Calu3 (cell line): ENCODE data around the gene SAFB. TPM values are rescaled to one million over a fixed set of nuclear protein-coding genes. Genes with fewer than 3 reads are reported as not detected.

ENCODE experiments used
- Bru-seq: library from RNA; stranded (reverse); fragments of 400-500 nt; gene quantifications from one replicate; lab custom pipeline; 2021; lab: Mats Ljungman, UMichigan
- BruChase-seq, 2 experiments: library from RNA; stranded (reverse); fragments of 400-500 nt; gene quantifications; one replicate each; lab custom pipeline; 2021; lab: Mats Ljungman, UMichigan
- BruUV-seq: library from RNA; stranded (reverse); fragments of 400-500 nt; replicated peaks from 2 replicates; lab custom pipeline; 2021; lab: Mats Ljungman, UMichigan
- CTCF ChIA-PET: fragments of 300-600 bp; sonication (Branson Sonifier 250); formaldehyde crosslinking; loops from one replicate; lab custom pipeline; 2022; ENCODE audit warnings: antibody characterized with exemption; lab: Charles Lee
- DNase-seq: peaks from one replicate; pipeline ENCODE4 v3.0.0; 2022
- H3K27ac Mint-ChIP-seq: one replicate; pipeline ENCODE4 v1.8.0; 2022; ENCODE audit warnings: mixed read lengths; ENCODE audit not compliant: unreplicated experiment
- H3K27me3 Mint-ChIP-seq: one replicate; pipeline ENCODE4 v1.8.0; 2022; ENCODE audit warnings: mixed read lengths; ENCODE audit not compliant: unreplicated experiment
- H3K36me3 Mint-ChIP-seq: one replicate; pipeline ENCODE4 v1.8.0; 2022; ENCODE audit warnings: mild to moderate bottlenecking, moderate library complexity, mixed read lengths; ENCODE audit not compliant: insufficient read depth, unreplicated experiment
- H3K4me1 Mint-ChIP-seq: one replicate; pipeline ENCODE4 v1.8.0; 2022; ENCODE audit warnings: mild to moderate bottlenecking, low read depth, mixed read lengths; ENCODE audit not compliant: unreplicated experiment
- H3K4me3 Mint-ChIP-seq: one replicate; pipeline ENCODE4 v1.8.0; 2022; ENCODE audit warnings: mild to moderate bottlenecking, low read depth, moderate library complexity, mixed read lengths; ENCODE audit not compliant: unreplicated experiment
- H3K9me3 Mint-ChIP-seq: one replicate; pipeline ENCODE4 v1.8.0; 2022; ENCODE audit warnings: low read depth, mixed read lengths; ENCODE audit not compliant: unreplicated experiment
- intact Hi-C: fragments of 100-400 bp; cut with micrococcal nuclease; formaldehyde crosslinking; loops from one replicate; pipeline ENCODE4 v1.10.0; 2022; ENCODE audit not compliant: unreplicated experiment
- long read RNA-seq: library from polyadenylated mRNA; stranded (forward); transcript quantifications from one replicate; pipeline ENCODE4 v2.0.0, GENCODE V29; 2022
- total RNA-seq: library from RNA; stranded (reverse); gene quantifications from 2 replicates; pipeline ENCODE4 v1.2.3, GENCODE V29; 2022
- TF ChIP-seq, protein P1 (sequence below): fragments of 200-600 bp; IDR thresholded peaks from one replicate; pipeline ENCODE4 v1.8.0; 2022; ENCODE audit warnings: antibody characterized with exemption; ENCODE audit not compliant: unreplicated experiment

Gene SAFB
- 87.3 and 88.0 TPM in 2 replicates for total RNA-seq
- Bru-seq, nascent RNA: percentile 85 among the genes with signal in this experiment
- BruChase-seq, experiment 1, labeled RNA remaining after a 6-hour chase: percentile 86 among the genes with signal in this experiment
- BruChase-seq, experiment 2, labeled RNA remaining after a 2-hour chase: percentile 82 among the genes with signal in this experiment
- long read RNA-seq, transcript SAFB-205 (21 exons, 2,842 nt): minor isoform, 34 of 132 reads
- long read RNA-seq, transcript SAFB-201 (21 exons, 3,042 nt): minor isoform, 12 of 132 reads
- long read RNA-seq, transcript SAFB-211 (21 exons, 3,014 nt): major isoform, 43 of 132 reads
- long read RNA-seq, partial matches to known transcripts: 9 of 132 reads
- long read RNA-seq, other reads (novel, unspliced or antisense): 34 of 132 reads

DNA sequence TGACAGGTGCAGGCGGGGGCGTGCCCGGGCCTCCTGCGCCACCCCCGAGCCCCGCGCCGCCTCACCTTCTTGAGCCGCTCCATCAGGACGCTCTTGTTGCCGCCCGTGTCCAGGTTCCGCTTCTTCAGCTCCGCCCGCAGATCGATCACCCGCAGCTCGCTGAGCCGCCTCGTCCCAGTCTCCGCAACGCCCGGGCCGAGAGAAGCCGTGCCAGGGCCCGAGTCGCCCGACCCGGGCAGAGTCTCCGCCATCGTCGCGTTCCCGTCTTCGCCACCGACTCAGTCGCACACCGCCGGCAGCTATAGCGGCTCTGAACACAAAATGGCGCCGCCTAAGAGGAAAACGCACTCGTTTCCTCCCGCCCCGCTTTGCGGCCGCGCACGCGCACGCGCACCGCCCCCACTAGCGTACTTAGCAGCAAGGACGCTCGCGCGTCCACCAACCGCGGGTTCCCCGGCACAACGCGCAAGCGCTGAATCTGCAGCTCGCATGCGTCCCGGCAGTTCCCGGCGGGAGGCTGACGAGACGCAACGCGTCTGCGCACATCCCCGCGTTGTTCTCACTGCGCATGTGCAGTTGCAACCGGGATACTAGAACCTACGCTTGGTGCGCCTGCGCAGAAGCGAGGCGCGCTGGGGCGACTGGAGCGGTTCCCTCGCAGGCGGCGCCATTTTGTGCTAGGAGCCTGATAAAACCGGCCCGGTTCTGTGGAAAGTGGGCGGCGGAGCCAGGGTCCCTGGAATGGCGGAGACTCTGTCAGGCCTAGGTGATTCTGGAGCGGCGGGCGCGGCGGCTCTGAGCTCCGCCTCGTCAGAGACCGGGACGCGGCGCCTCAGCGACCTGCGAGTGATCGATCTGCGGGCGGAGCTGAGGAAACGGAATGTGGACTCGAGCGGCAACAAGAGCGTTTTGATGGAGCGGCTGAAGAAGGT, at the start of gene SAFB, which contains the start of gene SAFB2:
Gene SAFB, plus strand, starts transcription at position 619 of the 932 bp plus-strand sequence. Its CDS starts 123 bp downstream, at position 742.
Gene SAFB2, minus strand, starts transcription at position 312 of the 932 bp plus-strand sequence. Its CDS starts 61 bp downstream, at position 251.
- peak within 1 kb of the TSS; percentile 100 for H3K27ac Mint-ChIP-seq
- intact Hi-C loops: no loop called here
- CTCF ChIA-PET: interaction anchor here (0.6 kb wide), 1 partner anchor 1175 kb away, joined by 6 read pairs; no protein-coding TSS in a partner anchor
- BruUV-seq: no TSS peak
- no peaks in the 10 kb centered on the region for H3K9me3 Mint-ChIP-seq
- no peaks in the 10 kb centered on the region for H3K27me3 Mint-ChIP-seq
- H3K4me3 Mint-ChIP-seq: peak within 1 kb of the TSS; percentile 99
- peaks cover 30% of the 10 kb centered on the region for H3K4me1 Mint-ChIP-seq
- TF ChIP-seq, protein P1, sequence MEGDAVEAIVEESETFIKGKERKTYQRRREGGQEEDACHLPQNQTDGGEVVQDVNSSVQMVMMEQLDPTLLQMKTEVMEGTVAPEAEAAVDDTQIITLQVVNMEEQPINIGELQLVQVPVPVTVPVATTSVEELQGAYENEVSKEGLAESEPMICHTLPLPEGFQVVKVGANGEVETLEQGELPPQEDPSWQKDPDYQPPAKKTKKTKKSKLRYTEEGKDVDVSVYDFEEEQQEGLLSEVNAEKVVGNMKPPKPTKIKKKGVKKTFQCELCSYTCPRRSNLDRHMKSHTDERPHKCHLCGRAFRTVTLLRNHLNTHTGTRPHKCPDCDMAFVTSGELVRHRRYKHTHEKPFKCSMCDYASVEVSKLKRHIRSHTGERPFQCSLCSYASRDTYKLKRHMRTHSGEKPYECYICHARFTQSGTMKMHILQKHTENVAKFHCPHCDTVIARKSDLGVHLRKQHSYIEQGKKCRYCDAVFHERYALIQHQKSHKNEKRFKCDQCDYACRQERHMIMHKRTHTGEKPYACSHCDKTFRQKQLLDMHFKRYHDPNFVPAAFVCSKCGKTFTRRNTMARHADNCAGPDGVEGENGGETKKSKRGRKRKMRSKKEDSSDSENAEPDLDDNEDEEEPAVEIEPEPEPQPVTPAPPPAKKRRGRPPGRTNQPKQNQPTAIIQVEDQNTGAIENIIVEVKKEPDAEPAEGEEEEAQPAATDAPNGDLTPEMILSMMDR: no peak
- DNase-seq: peak; percentile 96
- H3K36me3 Mint-ChIP-seq: peaks cover 66% of the 10 kb centered on the region

DNA sequence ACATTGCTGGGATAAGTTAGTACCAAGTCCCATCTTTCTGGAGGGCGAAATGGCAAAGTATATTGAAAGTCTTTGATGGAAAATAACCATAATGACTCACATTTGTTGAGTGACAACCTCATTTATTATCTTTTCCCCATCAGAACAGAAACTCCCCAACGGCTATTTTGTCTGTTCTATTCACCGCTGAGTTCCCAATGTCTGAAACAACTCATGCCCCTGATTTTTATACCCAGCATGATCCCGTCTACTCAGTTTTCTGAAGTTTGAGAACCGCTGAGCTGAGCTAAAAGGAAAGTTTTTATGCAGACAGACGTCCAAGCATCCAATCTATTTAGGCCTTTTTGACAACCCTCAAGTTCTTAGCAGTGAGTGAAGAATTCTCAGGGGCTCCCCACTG, 47.3 kb upstream of the SAFB start:
- H3K27me3 Mint-ChIP-seq: no peaks in the 10 kb centered on the region
- DNase-seq: no peak
- BruUV-seq: no TSS peak
- CTCF ChIA-PET: interaction anchor here (0.7 kb wide), 1 partner anchor 40 kb away, joined by 6 read pairs; no protein-coding TSS in a partner anchor
- H3K36me3 Mint-ChIP-seq: no peaks in the 10 kb centered on the region
- no peak overlapping the region for H3K27ac Mint-ChIP-seq
- TF ChIP-seq, protein P1: no peak
- no peaks in the 10 kb centered on the region for H3K4me1 Mint-ChIP-seq
- intact Hi-C loops: no loop called here
- no peak overlapping the region for H3K4me3 Mint-ChIP-seq
- no peaks in the 10 kb centered on the region for H3K9me3 Mint-ChIP-seq

- intact Hi-C loops: no loop called here
- no peaks in the 10 kb centered on the region for H3K36me3 Mint-ChIP-seq
- no peaks in the 10 kb centered on the region for H3K27me3 Mint-ChIP-seq
- no peak overlapping the region for H3K27ac Mint-ChIP-seq
- CTCF ChIA-PET: no interaction called here
- TF ChIP-seq, protein P1: peak; percentile 87
- peak; percentile 70 for DNase-seq
- H3K4me3 Mint-ChIP-seq: no peak overlapping the region
- H3K9me3 Mint-ChIP-seq: no peaks in the 10 kb centered on the region
- no TSS peak for BruUV-seq
- H3K4me1 Mint-ChIP-seq: no peaks in the 10 kb centered on the region
Measured at GRCh38 chr19:5578097-5578846, 44.6 kb upstream of the SAFB start.
